GM19467 (cell line): ENCODE results near the gene TP63.

ENCODE experiments used
- ATAC-seq: cut with Tn5 transposase; IDR thresholded peaks from one replicate; pipeline ENCODE4 v1.9.1; 2021; ENCODE audit warnings: mild to moderate bottlenecking, moderate library complexity; ENCODE audit not compliant: unreplicated experiment

Gene TP63

DNA sequence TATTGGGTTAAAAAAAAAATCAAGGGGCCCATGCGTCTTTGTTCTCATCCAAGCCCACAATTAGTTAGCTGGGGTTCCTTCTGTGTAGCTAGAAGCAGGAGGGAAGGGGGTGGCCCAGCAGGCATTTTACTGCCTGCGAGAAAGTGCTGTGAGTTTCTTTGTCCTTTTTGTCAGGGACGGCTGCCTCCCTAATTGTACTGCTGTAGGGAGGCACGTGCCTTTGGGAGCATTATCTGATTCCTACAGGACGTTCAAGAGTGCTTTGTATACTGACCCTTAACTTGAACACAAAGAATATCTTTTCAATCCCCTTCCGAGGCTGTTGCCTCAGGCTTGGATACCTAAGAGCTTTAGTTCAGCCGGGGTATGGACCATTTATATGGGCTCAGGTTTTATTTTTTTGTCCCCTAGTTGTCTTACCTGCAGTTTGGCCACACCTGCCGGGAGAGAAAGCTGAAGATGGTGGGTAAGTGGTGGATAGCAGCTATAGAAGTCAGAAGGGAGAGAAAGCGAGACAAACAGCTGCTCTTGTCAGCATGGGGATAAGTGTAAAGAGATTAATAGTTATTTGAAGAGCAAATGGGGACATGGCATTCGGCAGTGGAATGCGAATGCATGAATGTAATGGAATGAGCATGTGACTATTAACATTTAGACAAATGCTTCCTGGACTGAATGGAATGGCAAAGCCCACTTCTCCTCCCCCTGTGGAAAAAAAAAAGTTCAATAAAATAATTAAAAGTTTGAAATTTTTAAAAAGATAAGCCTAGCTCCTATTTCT, 175.2 kb downstream of the TP63 start:
- no peak for ATAC-seq

DNA sequence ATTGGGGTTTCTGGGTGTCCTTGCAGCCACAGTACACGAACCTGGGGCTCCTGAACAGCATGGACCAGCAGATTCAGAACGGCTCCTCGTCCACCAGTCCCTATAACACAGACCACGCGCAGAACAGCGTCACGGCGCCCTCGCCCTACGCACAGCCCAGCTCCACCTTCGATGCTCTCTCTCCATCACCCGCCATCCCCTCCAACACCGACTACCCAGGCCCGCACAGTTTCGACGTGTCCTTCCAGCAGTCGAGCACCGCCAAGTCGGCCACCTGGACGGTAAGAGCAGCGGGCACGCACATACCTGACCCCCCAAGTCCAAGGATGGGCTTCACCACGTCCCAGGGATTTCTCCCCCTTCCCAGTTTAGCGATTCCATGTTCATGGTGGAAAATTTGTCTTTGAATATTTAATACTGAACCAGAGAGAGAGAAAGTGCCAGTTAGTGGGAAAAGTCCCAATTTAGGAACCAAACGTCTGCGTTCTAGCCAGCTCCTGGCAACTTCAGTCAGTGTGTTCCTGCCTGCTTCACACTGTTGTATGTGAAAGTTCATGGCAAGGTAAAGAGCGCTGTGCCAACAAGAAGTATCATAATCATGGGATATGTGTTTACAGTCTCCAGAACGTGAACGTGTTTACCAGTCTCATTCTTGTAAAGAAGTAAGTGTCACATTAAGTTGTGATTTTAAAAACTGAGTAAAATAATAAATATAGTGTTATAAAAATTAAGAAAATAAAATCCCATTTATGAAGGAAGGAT, 177.2 kb downstream of the TP63 start:
- no peak for ATAC-seq

DNA sequence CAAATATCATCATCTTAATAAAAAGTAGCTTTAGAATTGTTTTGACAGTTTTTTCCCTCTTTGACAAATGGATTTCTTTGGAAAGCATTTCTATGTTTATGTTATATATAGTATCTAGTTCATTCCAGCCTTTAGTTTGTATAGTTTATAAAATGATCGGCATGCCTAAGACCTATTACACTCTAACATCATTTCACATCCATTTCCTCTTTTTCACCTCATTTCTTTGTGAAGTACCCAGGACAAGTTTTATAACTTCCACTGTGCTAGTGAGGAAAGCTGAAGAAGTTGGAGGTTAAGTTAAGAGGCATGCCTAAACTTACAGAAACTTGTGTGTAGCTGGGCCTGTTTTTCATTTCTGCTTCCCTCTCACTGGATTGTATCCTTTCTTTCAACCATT, 178.4 kb downstream of the TP63 start:
- no peak for ATAC-seq

DNA sequence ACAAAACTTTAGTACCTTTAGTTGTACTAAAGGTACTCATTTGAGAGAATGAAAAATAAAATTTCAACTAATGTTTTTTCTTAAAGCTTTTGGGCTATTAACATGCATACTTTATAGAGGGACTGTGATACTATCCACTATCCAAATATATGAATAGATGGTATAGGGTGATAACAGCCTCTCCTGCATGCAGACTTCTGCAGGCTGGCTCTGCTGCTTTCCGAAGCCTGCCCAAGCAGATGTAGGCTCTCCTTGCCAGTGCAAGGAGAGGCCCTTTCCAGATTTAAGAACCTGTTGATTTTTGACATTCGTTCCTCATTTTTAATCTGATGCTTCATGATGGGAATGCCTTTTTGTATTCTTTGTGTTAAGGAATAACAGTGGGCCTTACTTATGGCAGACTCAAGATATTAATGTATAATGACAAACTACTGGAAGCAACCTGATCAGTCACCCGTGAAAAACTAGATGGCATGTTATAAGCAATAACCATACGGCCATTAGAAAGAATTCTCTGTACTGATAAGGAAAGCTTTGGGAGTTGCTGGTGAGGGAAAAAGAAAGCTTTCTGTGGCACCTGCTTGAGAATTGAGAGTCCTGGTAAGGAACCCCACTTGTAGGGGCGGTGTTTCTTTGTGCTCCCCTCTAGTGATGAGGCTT, 181.7 kb downstream of the TP63 start:
- ATAC-seq, result no peak

DNA sequence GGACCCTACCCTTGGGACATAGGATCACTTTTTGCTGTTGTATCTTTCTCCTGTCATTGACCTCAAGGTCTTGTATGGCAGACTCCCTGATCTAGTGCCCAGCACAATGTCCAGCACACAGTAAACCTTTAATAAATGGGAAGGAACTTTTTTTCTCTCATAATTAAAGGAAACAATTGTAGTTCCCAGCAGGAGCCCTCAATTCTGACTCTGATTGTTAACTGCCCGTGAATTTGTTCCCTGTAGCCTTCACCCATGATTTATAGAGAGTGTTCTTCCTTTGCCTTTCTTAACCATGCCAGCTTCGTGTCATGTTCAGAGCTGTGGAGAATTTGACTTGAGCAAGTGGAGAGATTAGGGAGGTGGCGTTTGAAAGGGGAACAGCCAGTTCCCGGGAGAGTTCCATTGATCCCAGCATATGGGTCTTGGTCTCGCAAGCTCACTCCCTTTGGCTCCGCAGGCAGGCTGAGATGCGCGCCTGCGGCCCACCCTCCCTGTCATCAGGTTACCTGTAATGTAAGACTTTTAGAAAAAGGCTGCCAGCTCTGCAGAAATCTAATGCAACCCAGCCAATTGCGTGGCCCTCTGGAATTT, 182.6 kb downstream of the TP63 start:
- ATAC-seq, result no peak

DNA sequence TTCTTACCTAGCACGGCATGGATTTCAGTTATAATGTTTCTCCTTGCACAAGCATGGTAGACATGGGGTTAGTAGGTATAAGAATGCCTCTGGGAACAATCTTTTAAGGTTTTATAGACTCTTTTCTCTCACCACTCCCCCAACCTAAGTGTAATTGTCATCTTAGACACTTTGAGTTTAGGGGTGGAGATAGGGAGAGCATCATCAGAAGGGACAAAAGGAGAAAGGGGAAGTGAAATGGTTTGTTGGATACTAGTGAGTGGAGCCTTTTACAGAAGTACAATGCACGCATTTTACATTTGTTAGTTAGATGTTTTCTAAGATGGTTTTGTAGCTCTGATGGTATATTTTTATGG, 189.2 kb downstream of the TP63 start:
- no peak for ATAC-seq

DNA sequence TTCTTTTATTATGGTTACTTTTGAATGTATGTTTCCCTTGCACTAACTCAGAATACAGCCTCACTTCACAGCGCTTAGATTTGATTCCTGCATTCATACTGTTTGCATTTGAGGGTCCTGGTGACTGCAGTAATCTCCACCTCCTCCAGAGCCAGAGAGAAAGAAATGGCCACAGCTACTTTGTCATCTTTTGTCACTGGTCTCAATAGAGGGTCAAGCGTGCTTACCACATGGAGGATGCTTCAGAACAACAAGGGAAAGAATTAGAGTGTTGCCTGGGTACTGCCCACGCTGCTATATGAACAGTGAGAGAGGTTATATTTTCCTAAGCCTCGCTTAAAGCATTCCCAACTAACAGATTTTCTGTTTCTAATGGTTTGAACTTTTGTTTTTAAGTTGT, 190.1 kb downstream of the TP63 start:
- ATAC-seq, result no peak

DNA sequence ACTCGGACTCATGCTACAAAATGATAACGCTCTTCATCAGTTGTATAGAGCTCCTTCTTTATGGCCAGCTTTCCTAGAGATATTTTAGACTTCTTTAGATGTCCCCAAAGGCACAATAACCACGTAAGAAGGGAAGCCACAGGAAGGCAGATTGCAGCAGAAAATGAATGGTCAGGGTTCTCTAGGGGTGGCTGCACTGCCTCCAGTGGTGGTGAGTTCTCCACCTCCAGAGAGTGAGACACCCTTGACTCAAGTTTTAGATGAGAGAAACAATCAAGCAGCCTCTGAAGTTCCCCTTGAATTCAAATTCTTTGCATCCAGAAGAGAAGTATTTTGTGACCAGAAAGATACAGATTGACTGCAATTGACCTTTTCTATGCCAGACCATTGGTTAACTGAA, 191.5 kb downstream of the TP63 start:
- no peak for ATAC-seq

DNA sequence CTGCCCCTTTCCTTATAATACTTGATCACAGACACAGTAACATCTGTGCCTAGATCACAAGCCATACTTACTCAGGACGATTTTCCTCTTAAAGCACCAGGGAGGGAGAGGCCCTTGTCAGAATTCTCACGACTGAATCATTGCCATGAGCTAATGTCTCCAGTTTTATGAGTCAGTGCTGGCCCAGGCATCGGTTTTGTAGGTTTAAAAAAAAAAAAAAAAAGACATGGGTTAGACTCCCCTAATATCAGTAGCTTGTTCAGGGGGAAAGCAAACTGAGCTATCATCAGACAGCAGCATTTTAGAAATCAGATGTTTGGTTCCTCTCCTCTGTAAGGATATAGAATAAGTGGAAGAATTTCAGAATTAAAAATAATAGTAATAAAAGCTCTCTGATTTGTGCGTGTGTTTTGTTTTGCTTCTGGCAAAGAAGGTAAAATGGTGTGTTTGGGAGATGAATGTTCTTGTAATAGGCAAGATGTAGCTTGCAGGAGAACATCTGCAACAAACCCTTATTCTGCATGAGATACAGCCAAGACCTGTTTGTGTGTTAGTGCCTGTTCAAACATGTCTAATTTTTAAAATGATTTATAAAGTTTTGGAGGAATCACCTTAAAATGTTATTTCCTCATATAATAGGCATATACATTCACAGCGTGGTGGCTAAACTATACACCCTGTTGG, 193.6 kb downstream of the TP63 start:
- ATAC-seq, result no peak

DNA sequence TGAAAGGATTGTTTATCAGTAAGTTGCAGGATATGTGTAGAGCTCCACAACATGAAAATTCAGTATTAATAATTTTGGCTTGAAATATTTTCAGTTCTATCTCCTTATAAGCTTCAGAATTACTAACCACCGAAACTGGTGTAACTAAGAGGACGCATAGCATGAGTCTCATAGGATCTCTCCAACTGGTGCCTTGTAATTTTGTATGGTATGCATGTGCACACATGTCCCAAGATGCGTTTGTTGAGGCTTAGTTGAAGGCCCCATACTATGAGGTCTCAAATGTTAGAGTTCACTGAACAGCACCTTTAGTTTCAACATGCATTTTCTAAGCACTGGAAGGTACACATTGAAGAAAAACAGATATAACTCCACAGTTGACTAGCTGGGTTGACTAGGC, 195.4 kb downstream of the TP63 start:
- no peak for ATAC-seq

DNA sequence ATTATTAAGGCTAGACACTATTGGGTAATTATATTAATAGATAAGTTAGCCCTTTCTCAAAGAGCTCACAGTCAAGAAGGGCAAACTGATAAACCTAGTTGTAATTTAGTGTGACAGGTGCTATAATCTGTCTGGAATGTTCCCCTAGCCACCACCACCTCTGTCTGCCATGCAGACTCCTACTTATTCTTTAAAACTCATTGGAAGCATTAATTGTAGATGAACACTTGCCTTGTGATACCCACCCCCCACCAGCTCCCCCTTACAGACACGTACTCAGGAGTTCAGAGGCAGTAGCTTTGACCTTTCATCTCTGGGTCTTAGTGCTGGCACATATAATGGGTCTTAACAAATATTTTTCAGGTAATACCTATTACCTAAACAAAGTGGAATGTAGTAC, 195.9 kb downstream of the TP63 start:
- ATAC-seq, result no peak

DNA sequence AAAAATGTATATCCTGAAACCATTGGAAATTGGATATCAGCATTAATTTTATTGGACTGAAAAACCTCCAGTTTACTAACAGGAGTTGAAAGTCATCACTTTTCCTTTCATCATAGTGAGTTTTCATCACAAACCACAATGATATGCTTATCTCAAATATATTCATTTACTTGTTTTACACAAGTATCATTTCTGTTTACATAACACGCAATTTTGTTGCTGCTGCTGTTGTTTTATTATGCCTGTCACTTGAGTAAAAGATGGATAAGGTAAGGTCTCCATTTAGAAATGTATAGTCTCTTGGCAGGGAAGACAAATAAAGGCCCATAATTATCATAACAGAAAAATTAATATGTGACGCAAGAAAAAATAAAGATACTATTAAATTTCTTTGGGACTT, 199.2 kb downstream of the TP63 start:
- no peak for ATAC-seq

DNA sequence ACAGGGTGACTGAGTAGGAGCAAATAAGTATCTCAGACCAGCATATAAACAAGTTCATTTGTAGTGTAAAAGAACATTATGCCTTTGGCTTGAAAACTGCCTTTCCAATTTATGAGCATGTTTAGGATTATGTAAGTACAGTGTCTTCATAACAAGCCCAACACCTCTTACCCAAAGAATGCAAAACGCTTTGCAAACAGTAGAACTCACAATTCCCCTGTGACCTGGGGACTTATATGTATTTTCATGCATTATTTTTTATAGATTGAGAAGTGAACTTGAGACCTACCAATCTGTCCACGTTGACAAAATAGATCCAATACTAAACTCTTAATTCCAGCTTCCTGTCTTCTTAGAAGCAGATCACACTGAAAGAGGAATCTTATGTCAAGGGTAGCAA, 202.1 kb downstream of the TP63 start:
- no peak for ATAC-seq

DNA sequence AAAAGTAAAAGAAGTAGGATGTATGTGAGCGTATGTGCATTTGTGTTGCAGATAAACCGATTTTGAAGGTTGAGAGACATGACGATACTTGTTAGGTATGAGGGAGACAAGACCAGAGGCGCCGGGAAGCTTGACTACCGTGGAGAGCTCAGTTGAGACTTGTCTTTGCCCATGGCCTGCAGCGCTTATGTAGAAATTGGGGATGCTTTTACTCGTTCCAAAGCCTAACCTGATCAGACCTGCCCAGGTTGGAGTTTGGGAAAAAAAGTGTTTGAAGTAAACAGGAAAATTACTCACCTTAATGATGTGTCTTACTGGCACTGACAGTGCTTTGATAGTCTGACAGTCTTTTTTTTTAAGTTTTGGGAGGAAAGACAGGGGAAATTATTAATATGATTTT, 202.8 kb downstream of the TP63 start:
- ATAC-seq, result no peak

DNA sequence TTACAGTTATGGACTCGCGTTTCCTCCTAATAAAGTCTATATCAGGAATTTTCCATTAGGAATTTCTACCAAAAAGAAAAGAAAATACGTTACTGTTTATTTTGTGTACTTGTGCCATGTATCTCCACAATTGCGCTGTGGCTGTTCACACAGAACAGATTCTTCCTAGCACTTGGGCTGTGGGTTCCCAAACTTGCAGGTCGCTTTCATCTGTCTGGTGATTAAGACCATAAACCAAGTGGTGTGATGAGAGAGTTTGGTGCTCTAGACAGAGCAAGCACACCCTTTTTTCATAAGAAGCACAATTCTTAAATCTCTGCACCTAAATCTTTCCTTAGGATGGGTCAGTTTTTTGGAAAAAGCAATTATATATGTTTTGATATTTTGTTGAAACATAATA, 203.3 kb downstream of the TP63 start:
- no peak for ATAC-seq

DNA sequence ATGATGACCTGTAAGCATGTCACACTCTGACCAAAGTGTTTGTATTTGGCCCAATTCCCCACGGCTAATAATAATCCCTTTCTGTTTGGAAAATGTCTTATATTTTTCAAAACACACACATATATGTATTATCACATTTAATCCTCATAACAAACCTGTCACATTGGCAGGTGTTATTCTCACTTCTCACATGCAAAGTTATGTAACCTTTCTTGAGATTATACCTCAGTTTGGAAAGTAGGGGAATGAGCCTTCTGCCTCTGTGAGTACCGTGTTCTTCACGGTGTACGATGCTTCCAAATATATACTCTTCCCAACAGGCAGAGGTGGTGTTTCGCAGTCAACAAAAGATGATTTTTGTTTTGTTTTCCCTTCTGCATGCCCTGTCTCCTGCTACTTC, 205.6 kb downstream of the TP63 start:
- ATAC-seq, result no peak

DNA sequence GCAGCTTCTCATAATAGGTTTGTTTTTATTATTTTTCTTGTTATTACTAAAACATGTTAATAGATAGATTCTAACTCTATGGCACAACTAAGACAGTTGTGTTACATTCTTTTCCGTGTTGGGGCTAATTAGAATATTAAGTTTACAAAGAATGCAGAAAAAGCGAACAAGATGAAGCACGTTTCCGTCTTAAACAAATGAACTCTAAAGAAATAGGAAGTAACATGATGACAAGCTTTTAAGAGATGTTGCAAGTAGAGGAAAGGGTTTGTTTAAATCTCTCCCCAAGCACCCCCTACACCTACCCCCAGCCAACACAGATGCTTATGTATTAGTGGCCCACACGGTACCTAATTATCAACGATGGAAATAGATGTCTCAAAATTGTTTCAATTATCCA, 207.1 kb downstream of the TP63 start:
- ATAC-seq, result no peak

DNA sequence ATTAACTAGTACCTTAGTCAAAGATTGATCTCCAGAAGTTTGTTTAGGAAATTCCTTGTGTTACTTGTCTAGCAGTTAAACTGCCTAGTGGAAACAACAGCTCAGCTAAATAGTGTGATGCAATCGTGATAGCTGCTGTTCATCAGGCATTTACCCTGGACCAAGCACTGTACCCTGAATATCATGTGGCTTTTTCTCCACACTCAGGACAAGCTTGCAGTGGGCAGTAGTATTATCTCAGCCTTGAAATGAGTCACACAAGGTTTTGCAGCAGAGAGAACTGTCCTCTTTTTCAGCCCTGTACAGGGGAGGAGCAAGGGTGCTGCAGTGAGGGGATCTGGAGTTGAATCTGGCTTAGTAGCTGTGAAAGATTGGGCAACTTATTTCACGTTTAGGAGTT, 208.4 kb downstream of the TP63 start:
- ATAC-seq, result no peak

DNA sequence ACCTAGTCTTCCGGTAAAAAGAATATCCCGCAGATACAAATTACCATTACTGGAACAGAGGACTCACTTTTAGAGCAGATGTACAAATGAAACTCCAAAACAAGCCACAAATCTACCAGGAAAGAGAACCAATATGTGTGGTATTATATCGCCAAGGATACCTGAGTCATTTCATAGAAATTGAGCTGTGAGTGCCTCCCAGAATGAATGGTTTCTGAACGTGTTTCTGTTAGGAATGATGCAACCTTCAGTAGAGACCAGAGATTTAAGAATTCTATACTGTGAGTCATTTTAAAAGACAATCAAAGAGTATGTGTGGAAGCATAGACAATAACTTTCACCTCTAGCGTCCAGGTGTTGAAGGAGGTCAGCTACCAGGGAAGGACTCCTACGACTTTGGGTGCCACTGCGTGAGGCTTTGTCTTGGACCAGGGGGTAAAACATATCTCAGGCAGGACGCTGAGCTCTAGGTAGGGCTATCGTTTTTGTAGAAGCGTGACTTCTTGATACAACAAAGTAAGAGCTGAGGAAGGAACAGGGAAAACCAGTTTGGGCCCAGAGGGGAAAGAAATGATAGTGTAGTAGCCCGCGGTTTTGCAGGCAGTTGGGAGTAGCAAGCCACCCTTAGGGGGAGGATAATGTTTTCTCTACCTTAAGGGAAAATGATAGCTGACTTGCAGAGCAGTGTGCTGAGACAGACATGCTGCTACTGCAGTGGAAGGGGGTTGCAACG, 210.4 kb downstream of the TP63 start:
- ATAC-seq, result no peak
